ENCODE data around the gene GOLGA8B.
"Not testable (repeated sequence)": the region's sequence is repeated elsewhere in the genome, so short reads cannot be mapped to it uniquely, and the experiment has no call there.

- TF ChIP-seq, protein P1, sequence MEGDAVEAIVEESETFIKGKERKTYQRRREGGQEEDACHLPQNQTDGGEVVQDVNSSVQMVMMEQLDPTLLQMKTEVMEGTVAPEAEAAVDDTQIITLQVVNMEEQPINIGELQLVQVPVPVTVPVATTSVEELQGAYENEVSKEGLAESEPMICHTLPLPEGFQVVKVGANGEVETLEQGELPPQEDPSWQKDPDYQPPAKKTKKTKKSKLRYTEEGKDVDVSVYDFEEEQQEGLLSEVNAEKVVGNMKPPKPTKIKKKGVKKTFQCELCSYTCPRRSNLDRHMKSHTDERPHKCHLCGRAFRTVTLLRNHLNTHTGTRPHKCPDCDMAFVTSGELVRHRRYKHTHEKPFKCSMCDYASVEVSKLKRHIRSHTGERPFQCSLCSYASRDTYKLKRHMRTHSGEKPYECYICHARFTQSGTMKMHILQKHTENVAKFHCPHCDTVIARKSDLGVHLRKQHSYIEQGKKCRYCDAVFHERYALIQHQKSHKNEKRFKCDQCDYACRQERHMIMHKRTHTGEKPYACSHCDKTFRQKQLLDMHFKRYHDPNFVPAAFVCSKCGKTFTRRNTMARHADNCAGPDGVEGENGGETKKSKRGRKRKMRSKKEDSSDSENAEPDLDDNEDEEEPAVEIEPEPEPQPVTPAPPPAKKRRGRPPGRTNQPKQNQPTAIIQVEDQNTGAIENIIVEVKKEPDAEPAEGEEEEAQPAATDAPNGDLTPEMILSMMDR (IDR thresholded peaks at IDR 0.05): not testable (repeated sequence)
- TF ChIP-seq POLR2A (IDR thresholded peaks at IDR 0.05): not testable (repeated sequence)
Observed at GRCh38 chr15:34550129-34550528, 33.3 kb downstream of the GOLGA8B start.

Data from uterus (tissue), 2 donors.